HG03196 (cell line): ENCODE results near the gene ADAM10.

ENCODE experiments used
- ATAC-seq: cut with Tn5 transposase; IDR thresholded peaks from one replicate; pipeline ENCODE4 v1.9.1; 2021; ENCODE audit not compliant: unreplicated experiment

ADAM10 gene

GRCh38 chr15:58760385-58761009 lies 11.0 kb upstream of the ADAM10 start:
- no peak for ATAC-seq

DNA sequence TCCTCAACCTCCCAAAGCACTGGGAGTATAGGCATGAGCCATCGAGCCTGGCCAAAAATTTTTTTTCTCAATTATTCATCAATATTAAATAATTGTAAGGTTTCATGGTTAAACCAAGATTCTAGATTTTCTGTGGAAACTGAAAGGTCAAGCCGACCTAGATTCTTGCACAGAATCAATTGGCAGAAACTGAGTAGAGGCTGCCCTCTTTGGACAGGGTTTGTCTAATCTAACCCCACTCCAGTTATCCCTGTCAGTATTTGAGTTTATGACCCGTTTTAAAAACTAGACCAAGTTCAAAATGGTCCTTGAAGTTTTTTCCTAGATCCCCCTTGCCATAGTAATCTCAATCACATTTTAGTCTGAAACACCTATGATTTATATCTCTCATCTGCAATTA lies 8.6 kb upstream of the ADAM10 start:
- ATAC-seq = no peak

DNA sequence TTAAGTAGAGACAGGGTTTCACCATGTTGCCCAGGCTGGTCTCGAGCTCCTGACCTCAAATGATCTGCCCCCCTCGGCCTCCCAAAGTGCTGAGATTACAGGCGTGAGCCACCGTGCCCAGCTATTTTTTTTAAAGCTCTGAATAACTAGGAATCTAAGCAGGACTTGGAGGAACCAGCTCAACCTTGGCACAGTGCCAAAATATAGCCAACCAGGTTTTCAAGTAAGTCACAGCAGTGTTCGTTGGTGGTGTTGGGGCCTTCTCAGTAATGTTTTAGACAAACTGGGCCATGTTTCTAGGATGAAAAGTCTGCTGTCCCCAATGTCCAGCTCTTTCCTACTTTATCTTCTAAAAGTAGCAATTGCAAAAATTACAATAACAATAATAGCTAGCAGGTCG lies 6.4 kb upstream of the ADAM10 start:
- no peak for ATAC-seq

GRCh38 chr15:58755350-58755749 lies 5.8 kb upstream of the ADAM10 start:
- no peak for ATAC-seq

DNA sequence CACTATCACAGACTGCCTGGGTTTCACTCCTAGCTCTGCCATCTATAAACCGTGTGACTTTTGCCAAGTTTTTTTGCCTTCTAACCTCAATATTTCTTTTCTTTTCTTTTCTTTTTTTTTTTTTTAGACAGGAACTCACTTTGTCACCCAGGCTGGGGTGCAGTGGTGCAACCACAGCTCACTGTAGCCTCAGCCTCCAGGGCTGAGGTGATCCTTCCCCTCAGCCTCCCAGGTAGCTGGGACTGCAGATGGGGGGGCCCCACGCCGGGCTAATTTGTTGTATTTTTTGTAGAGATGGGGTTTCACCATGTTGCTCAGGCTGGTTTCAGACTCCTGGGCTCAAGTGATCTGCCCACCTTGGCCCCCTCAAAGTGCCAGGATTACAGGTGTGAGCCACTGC lies 3.2 kb upstream of the ADAM10 start:
- ATAC-seq = no peak

DNA sequence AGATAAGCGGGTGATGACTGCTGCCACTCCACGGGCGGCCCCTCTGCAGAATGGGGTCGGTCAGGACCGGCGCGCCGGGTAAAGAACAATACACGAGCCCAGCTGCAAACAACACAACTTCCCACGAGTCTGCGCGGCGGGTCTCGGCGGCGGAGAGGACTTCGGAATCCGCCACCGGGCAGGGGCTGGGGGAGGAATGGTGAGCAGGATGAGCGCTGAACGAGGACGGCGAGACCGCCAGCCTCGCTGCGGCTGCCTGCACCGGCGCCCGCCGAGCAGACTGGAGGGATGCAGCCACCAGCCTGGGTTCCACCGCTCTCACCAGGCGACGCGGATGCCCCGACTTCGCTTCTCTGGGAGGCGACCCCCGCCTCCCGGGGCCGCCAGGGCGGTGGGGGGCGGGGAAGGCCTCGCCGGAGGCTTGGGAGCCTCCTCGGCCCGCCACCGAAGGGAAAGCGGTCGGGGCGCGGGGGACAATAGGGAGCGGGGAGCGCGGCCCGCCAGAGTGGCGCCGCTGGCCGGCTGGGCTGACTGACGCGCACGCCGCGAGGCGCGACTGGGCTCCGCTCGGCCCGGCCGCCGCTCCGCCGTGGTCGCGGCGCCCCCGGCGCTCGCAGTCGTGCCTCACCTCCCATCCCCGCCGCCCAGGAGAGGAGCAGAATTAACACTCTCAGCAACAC lies 515 bp downstream of the ADAM10 start:
- ATAC-seq = peak; percentile 45

DNA sequence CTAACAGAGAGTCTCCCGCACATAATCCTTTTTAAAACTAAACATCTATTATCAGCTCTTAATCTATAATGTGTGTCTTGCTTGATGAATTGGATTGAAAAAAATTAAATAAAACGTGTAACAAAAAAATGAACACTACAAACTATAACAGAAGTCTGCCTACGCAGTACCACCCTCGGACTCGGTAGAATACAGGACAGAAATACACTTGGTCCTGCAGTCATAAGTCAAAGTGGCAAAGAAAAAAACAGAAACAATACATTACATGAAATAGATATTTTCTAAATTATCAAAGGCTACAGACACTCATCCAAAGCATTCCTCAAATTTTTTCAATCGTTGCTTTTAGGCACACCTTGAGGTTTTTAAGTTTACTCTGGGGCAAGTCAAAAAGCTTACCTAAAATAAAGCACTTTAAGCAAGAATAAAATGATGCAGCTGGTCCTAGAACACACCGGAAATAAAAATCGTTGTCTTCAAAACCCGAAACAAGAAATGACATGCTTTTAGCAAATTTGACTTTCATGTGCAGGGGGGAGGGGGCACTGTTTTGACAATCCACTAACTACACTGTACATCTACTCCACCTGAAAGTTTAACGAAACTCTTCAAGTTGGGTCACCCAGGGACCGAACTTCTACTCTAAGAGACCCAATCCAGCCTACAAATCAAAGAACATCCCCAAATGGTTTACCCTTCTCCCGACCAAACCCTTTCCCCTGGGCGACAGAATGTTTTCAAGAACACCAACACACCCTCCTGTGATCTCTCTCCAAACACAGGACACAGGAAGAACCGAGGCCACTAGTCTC lies 1.3 kb downstream of the ADAM10 start:
- peak; percentile 9 for ATAC-seq

DNA sequence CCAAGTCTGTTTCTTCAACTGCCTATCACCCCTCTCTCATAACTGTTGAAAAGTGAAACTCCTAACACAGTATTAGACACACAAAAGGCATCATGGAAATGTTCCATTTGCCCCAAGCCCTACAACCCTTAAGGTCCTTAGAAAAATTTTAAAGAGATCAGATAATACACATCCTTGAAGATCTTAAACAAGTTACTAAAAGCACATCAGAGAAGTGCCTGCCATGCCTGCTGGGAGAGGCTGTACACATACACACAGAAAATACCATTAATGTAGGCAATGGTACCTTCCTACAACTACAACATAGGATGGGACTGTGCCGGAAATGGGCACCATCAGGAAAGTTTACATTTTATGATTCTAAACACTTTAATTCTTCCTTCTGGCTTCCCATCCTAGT lies 3.3 kb downstream of the ADAM10 start:
- no peak for ATAC-seq

GRCh38 chr15:58742819-58743502 lies 6.5 kb downstream of the ADAM10 start:
- no peak for ATAC-seq

DNA sequence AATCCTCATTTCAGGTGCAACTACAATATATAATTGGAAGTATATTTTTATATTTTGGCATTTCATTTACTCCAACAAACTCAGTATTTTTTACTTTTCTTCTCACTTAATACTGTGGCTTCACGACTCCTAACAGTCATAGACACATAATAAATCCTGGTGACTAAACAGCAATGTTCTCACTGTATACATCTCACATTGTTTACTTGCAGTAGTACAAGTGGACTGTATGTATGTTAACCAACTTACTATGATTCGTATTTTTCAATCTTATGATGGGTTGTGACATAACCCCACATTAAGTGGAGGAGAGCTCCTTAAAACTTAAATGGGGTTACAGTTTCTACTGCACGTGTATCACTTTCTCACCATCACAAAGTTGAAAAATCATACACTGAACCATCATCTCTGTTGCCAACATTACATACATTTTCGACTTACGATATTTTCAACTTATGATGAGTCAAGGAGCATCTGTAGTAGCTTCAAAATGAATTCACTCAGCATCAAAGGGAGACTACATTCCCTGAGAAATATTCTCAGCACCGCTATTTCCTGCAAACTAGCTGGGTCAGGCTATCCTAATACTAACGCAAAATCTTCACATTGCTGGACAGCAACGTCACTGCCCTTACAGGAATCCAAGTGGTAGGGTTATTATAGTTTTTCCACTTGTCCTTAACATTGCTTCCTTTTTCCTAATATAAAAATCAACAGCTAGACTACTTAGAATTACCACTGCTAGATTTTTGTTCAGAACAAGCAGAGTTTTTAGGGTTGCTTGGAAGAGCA lies 7.3 kb downstream of the ADAM10 start:
- ATAC-seq = no peak

DNA sequence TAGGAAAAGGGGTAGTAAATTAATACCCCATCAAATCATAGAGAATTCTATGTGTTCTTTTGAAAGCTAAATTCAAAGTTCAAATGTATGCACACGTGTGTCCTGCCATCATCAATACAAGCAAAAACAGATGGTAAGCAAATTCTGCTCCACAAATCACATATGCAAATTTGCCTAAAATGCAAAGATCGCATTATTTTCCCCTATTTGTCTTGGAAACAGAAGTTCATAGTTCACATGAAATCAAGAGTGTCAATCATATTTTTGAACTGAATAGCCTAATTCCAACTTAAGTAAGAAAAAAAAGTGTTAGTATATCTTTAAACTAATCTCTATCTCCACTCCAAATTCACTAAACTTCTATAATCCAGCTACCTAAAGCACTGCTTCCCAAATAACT lies 8.5 kb downstream of the ADAM10 start:
- ATAC-seq = no peak

DNA sequence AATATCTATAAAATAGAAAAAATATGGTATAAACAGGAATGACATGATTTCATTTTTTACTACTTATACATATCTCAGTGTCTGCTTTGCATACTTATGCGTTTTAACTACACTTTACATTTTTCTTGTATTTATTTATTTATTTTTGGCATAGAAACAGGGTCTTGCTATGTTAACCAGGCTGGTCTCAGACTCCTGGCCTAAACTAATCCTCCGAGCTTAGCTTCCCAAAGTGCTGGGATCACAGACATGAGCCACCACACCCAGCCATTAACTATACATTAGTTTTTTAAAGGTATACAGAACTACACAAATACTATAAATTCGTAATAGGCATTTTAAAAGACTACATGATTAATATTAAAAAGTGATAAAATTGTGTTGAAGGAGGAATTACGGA lies 9.1 kb downstream of the ADAM10 start:
- no peak for ATAC-seq

- no peak for ATAC-seq
Observed at GRCh38 chr15:58738046-58738707, 11.3 kb downstream of the ADAM10 start.

DNA sequence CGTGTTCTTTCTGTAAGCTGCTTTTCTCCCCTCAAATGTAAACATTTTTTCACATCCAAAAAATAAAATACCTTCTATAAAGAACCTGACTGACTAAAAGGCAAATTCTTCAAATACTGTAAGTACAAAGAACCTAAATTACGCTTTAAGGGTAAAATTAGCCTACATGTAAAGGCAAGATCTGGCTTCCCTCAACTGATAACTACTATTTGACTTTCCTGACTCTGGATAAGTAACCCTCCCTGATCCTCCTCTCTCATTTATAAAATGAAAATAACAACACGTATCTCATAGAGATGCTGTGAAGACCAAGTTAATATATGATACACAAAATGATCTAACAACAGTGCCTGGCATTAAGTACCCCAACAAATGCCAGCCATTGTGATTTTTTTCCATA lies 12.2 kb downstream of the ADAM10 start:
- ATAC-seq = no peak

GRCh38 chr15:58736018-58736643 lies 13.4 kb downstream of the ADAM10 start:
- ATAC-seq = no peak

GRCh38 chr15:58734859-58735258 lies 14.6 kb downstream of the ADAM10 start:
- no peak for ATAC-seq

- no peak for ATAC-seq
Observed at GRCh38 chr15:58732625-58733363, 16.7 kb downstream of the ADAM10 start.

GRCh38 chr15:58731756-58732535 lies 17.6 kb downstream of the ADAM10 start:
- no peak for ATAC-seq
